Activated naive CD8-positive, alpha-beta T cell treated with anti-CD3 and anti-CD28 coated beads, Interleukin-2, amount 10 ng/mL, durations not matched to agents 7 days and 5 days (primary cell): ENCODE results near the gene NCBP3. TPM values are rescaled to one million over a fixed set of nuclear protein-coding genes. Genes with fewer than 3 reads are reported as not detected.

ENCODE experiments used
- ATAC-seq: fragments of 150-1000 bp; cut with Tn5 transposase; one replicate; pipeline ENCODE4 v1.10.0; 2021; ENCODE audit warnings: low read depth, moderate library complexity
- POLR2A ChIA-PET: fragments of 350-600 bp; sonication (Branson Sonifier 250); formaldehyde crosslinking; loops from one replicate; lab custom pipeline; 2021; ENCODE audit warnings: antibody characterized with exemption; lab: Charles Lee
- DNase-seq: peaks from one replicate; pipeline ENCODE4 v3.0.0; 2021
- H3K27ac Mint-ChIP-seq: one replicate; pipeline ENCODE4 v1.8.0; 2022; ENCODE audit warnings: mild to moderate bottlenecking, mixed read lengths
- H3K27me3 Mint-ChIP-seq: one replicate; pipeline ENCODE4 v1.8.0; 2022; ENCODE audit warnings: mild to moderate bottlenecking, moderate library complexity, mixed read lengths
- H3K36me3 Mint-ChIP-seq: one replicate; pipeline ENCODE4 v1.8.0; 2021; ENCODE audit warnings: mild to moderate bottlenecking, mixed read lengths
- H3K4me1 Mint-ChIP-seq: one replicate; pipeline ENCODE4 v1.8.0; 2021; ENCODE audit warnings: mixed read lengths
- H3K4me3 Mint-ChIP-seq: one replicate; pipeline ENCODE4 v1.8.0; 2022; ENCODE audit warnings: mild to moderate bottlenecking, moderate library complexity, mixed read lengths
- H3K9me3 Mint-ChIP-seq: one replicate; pipeline ENCODE4 v1.8.0; 2021; ENCODE audit warnings: mixed read lengths
- total RNA-seq, 2 experiments: library from RNA; stranded (reverse); gene quantifications; one replicate each; pipeline ENCODE4 v1.2.3, GENCODE V29; 2021

The NCBP3 gene, protein sequence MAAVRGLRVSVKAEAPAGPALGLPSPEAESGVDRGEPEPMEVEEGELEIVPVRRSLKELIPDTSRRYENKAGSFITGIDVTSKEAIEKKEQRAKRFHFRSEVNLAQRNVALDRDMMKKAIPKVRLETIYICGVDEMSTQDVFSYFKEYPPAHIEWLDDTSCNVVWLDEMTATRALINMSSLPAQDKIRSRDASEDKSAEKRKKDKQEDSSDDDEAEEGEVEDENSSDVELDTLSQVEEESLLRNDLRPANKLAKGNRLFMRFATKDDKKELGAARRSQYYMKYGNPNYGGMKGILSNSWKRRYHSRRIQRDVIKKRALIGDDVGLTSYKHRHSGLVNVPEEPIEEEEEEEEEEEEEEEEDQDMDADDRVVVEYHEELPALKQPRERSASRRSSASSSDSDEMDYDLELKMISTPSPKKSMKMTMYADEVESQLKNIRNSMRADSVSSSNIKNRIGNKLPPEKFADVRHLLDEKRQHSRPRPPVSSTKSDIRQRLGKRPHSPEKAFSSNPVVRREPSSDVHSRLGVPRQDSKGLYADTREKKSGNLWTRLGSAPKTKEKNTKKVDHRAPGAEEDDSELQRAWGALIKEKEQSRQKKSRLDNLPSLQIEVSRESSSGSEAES
- total RNA-seq = 10 to 100 TPM; 48.3 to 53.1 TPM

DNA sequence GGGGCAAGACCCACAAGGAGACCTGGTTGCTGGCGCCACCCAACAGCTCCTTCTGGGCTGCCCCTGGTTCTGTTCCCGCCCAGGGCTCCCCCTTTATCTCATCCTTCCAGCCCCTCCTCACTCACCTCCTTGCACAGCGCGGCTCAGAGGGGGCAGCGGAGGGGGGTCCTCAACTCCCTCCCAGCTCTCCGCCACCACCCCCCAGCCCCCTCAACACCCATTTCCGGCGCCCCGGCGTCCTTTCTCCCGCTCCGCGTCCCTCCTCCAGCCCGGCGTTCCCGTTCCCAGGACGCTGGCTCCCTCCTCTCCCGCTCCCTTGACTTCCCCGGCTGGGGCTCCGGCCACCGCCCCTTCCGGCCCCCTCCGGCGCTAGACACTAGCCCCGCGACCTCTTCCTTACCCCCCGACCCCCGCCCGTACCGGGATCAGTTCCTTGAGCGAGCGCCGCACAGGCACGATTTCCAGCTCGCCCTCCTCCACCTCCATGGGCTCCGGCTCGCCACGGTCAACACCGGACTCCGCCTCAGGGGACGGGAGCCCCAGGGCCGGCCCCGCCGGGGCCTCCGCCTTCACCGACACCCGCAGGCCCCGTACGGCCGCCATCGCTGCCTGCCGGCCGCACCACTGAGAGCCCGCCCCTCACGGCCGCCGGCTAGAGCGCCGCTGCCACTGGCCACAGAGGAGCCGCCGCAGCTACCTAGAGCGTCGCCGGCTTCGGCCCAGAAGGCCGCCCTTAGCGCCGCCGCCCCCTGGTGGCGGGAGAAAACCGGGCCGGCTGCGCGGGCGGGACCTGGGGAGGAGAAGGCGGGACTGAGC lies at the start of gene NCBP3:
NCBP3 (minus strand) TSS at position 626 of the 816 bp plus-strand sequence; CDS start at position 603, 23 bp downstream.
- DNase-seq (peak; percentile 98), ATAC-seq (peak; percentile 93)
- H3K27ac Mint-ChIP-seq = peak within 1 kb of the TSS; percentile 93
- H3K27me3 Mint-ChIP-seq = peaks cover 8% of the 10 kb centered on the region
- POLR2A ChIA-PET = interaction anchor here (0.7 to 2.9 kb wide), 19 partner anchors 11 to 297 kb away, joined by 3 to 15 read pairs (median 3); partner anchors contain the start of genes ATP2A3, CAMKK1, CTNS and CYB5D2
- peaks cover 7% of the 10 kb centered on the region for H3K36me3 Mint-ChIP-seq
- peak within 1 kb of the TSS; percentile 96 for H3K4me3 Mint-ChIP-seq
- H3K9me3 Mint-ChIP-seq = no peaks in the 10 kb centered on the region
- H3K4me1 Mint-ChIP-seq = peaks cover 21% of the 10 kb centered on the region

DNA sequence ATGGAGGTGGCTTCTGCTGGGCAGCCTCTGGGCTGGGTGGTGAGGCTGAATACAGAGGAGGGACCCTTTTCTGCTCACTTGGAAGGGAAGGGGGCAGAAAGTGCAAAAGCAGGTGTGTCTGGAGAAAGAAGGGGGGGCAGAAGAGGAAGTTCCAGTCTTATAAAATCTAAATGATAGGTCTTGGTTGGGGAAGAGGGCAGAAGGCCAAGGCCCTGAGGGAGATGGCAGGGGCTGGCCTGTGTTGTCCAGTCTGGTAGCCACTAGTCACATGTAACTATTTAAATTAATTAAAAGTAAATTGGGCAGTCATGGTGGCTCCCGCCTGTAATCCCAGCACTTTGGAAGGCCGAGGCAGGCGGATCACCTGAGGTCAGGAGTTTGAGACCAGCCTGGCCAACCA lies 49.3 kb upstream of the NCBP3 start:
- H3K4me1 Mint-ChIP-seq = peaks cover 20% of the 10 kb centered on the region
- H3K27me3 Mint-ChIP-seq = peaks cover 2% of the 10 kb centered on the region
- H3K27ac Mint-ChIP-seq = no peak overlapping the region
- no peak overlapping the region for H3K4me3 Mint-ChIP-seq
- ATAC-seq = no peak
- no peak for DNase-seq
- H3K9me3 Mint-ChIP-seq = no peaks in the 10 kb centered on the region
- H3K36me3 Mint-ChIP-seq = no peaks in the 10 kb centered on the region
- POLR2A ChIA-PET = no interaction called here

DNA sequence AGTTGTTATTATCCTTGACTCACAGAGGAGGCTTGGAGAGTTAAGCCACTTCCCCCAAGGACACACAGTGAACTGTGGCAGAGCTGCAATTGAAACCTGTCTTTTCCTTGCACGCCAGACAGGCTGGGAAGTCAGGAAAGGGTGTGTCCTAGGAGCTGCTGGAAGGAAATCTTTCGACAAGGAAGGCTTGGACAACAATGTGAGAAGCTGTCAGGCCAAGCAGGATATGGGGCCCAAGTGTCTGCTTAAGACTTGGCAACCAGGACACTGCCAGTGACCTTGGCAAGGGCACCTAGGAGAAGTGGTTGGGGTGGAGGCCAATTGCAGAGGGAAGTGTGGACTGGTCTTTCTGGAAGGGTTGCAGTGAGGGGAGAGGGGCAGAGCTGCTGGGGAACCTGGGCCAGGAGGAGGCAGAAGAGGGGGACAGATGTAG lies 48.9 kb upstream of the NCBP3 start:
- Mint-ChIP-seq H3K36me3 (no peaks in the 10 kb centered on the region), H3K27me3 (peaks cover 2% of the 10 kb centered on the region), H3K9me3 (no peaks in the 10 kb centered on the region), H3K4me1 (peaks cover 22% of the 10 kb centered on the region), H3K4me3 (no peak overlapping the region), H3K27ac (no peak overlapping the region)
- DNase-seq (no peak), ATAC-seq (no peak)
- POLR2A ChIA-PET = interaction anchor here (0.9 to 1.0 kb wide), 2 partner anchors 10 to 11 kb away, joined by 3 to 4 read pairs; no protein-coding TSS in a partner anchor

DNA sequence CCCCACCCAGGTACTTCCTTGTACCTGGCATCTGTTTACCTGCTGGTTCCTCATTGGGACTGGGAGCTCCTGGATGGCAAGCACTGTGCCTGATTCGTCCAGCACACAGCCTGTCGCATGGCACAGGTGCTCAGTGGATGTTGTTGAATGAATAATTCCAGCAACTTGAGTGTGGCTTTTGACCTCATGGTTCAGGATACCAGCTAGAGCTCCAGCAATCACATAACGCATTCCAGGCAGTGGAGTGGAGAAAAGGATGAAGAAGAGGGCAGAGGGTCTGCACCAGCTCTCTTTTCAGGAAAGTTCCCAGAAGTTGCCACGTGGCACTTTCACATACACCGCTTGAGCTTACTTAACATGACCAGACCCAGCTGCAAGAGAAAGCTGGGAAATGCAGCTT lies 48.1 kb upstream of the NCBP3 start:
- DNase-seq = no peak
- POLR2A ChIA-PET = interaction anchor here (0.9 to 1.0 kb wide), 2 partner anchors 9 to 11 kb away, joined by 3 to 4 read pairs; no protein-coding TSS in a partner anchor
- peaks cover 2% of the 10 kb centered on the region for H3K27me3 Mint-ChIP-seq
- H3K36me3 Mint-ChIP-seq = no peaks in the 10 kb centered on the region
- H3K4me1 Mint-ChIP-seq = peaks cover 22% of the 10 kb centered on the region
- no peaks in the 10 kb centered on the region for H3K9me3 Mint-ChIP-seq
- peak overlapping the region; percentile 88 for H3K4me3 Mint-ChIP-seq
- peak overlapping the region; percentile 87 for H3K27ac Mint-ChIP-seq
- ATAC-seq = no peak

DNA sequence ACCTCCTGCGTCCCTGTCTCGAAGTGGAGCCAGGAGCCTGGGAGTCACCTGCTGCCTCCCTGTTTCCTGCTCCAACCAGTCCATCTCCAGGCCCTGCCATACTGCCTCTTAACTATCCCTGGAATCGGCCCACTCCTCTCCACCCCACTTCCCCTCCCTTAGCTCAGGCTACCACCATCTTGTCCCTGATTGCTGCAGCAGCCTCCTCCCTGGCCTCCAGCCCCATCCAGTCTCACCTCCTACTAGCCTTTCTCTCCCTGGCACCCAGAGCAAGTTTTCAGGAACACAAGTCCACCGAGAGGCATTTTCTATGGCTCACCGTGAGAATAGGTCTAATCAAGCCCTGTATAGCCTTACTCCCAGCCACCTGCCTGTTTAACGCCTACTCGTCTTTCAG lies 47.7 kb upstream of the NCBP3 start:
- DNase-seq (no peak), ATAC-seq (no peak)
- peak overlapping the region; percentile 88 for H3K4me3 Mint-ChIP-seq
- H3K27me3 Mint-ChIP-seq = peaks cover 2% of the 10 kb centered on the region
- no peaks in the 10 kb centered on the region for H3K36me3 Mint-ChIP-seq
- no peaks in the 10 kb centered on the region for H3K9me3 Mint-ChIP-seq
- H3K27ac Mint-ChIP-seq = peak overlapping the region; percentile 87
- POLR2A ChIA-PET = interaction anchor here (0.9 kb wide), 1 partner anchor 12 kb away, joined by 3 read pairs; no protein-coding TSS in a partner anchor
- peaks cover 22% of the 10 kb centered on the region for H3K4me1 Mint-ChIP-seq

DNA sequence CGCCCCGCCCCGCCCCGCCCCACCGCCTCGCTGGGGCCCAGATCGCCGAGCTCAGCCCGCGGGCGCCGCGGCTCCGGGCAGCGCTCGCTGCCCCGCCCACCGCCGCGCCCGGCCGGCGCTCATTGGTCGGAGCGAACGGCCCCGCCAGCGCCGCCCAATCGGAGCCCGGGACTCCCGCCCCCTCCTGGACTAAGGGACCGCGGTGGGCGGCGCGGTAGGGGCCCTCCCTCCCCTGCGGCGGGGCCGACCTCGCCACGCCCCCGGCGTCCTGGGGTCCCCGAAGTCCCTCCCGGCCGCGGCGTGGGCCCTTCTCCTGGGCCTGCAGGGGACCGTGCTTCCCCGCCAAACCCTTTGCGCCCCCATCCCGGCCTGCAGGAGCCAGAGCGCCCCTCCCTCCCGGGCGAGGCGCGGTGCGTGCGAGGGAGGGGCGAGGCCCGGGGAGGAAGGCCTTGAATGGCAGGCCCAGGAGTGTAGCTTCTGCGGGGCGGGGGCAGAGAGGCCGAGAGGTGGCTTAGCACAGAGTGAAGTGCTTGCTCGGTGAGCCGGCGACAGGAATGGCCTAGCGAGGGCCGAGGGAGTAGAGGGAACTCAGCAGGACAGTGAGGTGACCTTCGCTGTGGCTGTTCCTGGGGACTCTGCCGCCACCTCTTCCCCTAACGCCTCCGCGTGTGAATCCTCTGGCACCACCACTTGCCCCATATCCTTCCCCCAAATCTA lies 47.1 kb upstream of the NCBP3 start, which contains the start of gene CAMKK1:
CAMKK1 (minus strand) TSS at position 51 of the 717 bp plus-strand sequence. CDS start 7,366 bp downstream, outside the sequence.
- Mint-ChIP-seq H3K9me3 (no peaks in the 10 kb centered on the region), H3K4me3 (peak within 1 kb of the TSS; percentile 88), H3K27me3 (peaks cover 2% of the 10 kb centered on the region), H3K36me3 (no peaks in the 10 kb centered on the region), H3K4me1 (peaks cover 22% of the 10 kb centered on the region), H3K27ac (peak within 1 kb of the TSS; percentile 87)
- POLR2A ChIA-PET = interaction anchor here (0.9 to 1.2 kb wide), 4 partner anchors 9 to 250 kb away, joined by 3 to 5 read pairs (median 4); partner anchors contain the start of genes CYB5D2 and ZZEF1
- peak; percentile 84 for ATAC-seq
- DNase-seq = peak; percentile 96

DNA sequence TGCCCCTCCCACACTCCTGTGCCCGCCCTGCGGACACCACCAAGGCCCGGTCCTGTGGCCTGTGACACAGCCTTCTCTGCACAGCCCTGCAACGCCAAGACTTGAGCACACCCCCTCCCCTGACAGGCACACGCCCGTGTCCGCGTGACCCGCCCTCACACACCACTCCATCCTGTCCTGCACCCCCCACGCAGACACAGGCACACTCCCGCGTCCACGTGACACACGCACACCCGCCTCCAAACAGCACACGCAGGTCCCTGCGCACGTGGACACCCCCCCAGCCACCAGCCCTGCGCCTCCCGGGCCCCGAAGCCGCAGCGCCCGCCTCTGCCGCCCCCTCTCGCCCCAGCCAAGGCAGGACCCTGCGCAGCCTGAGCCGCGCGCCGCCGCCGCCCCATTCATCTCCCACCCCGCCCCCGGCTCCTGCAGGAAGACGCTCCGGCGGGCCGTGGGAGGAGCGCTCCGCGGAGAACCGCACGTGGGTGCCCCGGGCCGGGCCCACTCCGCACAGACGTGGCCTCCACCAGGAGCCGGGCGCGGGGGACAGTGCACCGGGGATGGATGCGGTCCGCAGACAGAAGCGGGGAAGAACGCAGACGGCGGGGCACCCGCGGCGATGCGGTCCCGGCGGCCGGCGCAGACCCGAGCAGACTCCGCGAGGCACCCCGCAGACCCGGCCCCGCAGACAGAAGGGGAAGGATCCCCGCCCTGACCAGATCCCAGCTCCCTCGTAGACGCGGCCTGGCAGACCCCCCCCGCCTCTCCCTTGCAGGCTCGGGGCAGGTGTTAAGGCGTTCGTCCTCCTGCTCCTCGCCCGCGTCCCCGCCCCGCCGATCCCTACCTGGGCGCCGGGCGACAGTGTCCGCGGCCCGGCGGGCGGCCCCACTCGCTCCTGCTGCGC lies 46.3 kb upstream of the NCBP3 start:
- H3K27me3 Mint-ChIP-seq = peaks cover 2% of the 10 kb centered on the region
- H3K4me3 Mint-ChIP-seq = peak overlapping the region; percentile 67
- H3K9me3 Mint-ChIP-seq = no peaks in the 10 kb centered on the region
- DNase-seq (peak; percentile 74), ATAC-seq (peak; percentile 40)
- POLR2A ChIA-PET = interaction anchor here (0.9 to 1.2 kb wide), 4 partner anchors 8 to 251 kb away, joined by 3 to 5 read pairs (median 4); partner anchors contain the start of genes CYB5D2 and ZZEF1
- no peaks in the 10 kb centered on the region for H3K36me3 Mint-ChIP-seq
- H3K4me1 Mint-ChIP-seq = peaks cover 25% of the 10 kb centered on the region
- H3K27ac Mint-ChIP-seq = peak overlapping the region; percentile 54

DNA sequence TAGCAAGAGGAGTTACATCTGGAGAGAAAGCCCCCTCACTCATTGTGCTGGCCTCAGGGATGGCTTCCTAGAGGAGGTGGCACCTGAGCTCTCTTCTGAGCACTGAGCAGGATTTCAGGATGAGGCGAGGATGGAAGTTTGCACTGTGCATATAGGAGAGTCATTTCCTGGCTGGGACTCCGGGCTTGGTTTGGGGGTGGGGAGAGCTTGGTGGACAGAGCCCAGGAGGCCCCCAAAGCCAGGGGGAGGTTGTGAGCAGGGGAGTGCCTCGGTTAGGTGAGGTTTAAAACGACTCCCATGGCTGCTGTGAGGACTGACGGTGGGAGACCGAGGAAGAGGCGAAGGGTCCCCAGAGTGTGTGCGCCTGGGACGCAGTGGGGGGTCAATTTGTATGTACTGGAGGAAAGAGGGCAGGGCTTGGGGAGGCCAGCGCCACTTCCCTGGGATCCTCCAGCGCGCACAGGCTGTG lies 45.6 kb upstream of the NCBP3 start:
- Mint-ChIP-seq H3K4me1 (peaks cover 32% of the 10 kb centered on the region), H3K9me3 (no peaks in the 10 kb centered on the region), H3K27ac (peak overlapping the region; percentile 56), H3K36me3 (no peaks in the 10 kb centered on the region), H3K27me3 (peaks cover 2% of the 10 kb centered on the region), H3K4me3 (peak overlapping the region; percentile 67)
- ATAC-seq = no peak
- POLR2A ChIA-PET = no interaction called here
- DNase-seq = no peak

DNA sequence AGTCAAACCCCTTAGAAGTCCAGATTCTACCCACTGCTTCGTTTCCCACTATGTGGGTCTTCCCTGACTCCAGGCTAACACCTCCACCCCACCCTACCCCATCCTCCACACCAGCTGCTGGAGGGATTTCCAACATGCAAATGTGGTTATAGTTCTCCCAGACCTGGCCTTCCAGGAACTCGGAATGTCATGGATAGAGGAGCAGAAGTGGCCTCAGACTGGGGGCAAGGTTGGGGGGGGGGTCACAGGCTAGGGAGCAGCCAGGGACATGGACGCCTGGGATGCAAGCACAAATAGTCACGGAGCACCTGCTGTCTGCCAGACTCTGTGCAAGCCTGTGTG lies 44.8 kb upstream of the NCBP3 start:
- DNase-seq (no peak), ATAC-seq (no peak)
- H3K27ac Mint-ChIP-seq = peak overlapping the region; percentile 79
- POLR2A ChIA-PET = no interaction called here
- H3K36me3 Mint-ChIP-seq = no peaks in the 10 kb centered on the region
- no peaks in the 10 kb centered on the region for H3K9me3 Mint-ChIP-seq
- no peak overlapping the region for H3K4me3 Mint-ChIP-seq
- peaks cover 2% of the 10 kb centered on the region for H3K27me3 Mint-ChIP-seq
- peaks cover 39% of the 10 kb centered on the region for H3K4me1 Mint-ChIP-seq

DNA sequence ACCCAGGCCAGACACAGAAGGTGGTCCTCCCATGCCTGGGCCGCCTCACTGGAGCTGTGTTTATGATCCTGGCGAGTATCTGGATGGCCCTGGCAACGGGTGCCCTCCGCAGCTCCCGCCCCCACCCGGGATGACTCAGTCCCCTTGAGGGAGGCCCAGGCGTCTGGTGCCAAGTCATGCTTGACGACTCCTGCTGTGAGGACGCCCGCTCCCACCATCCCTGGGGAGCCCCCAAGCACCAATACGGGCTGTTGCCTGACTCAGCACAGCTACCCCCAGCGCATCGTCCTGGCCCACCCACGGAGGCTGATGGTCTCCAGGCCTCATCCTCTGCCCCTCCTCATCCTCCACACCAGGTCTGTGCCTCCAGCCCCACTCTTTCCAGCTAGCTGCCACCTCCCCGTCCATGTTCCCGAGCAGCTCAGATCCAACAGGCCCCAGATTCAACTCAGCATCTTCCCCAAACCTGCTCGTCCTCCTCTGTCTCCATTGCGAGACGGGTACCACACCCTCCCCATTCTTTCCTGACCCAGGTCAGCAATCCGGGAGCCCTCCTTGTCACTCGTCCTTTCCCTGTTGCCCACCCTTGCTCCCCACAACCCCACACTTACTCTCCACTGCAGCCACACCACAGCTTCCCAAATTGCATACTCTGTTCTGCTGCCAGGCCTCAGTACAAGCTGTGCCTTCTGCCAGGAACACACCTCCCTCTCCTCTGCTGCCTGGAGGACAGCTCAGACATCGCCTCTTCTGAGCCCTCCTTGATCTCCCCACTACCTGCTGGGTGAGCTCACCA lies 44.2 kb upstream of the NCBP3 start:
- H3K4me3 Mint-ChIP-seq = peak overlapping the region; percentile 12
- H3K4me1 Mint-ChIP-seq = peaks cover 39% of the 10 kb centered on the region
- H3K27ac Mint-ChIP-seq = peak overlapping the region; percentile 79
- POLR2A ChIA-PET = interaction anchor here (0.6 to 1.3 kb wide), 2 partner anchors 75 to 149 kb away, joined by 4 to 5 read pairs; no protein-coding TSS in a partner anchor
- H3K9me3 Mint-ChIP-seq = no peaks in the 10 kb centered on the region
- H3K36me3 Mint-ChIP-seq = no peaks in the 10 kb centered on the region
- ATAC-seq (no peak), DNase-seq (no peak)
- H3K27me3 Mint-ChIP-seq = peaks cover 2% of the 10 kb centered on the region
